Activated CD8-positive, alpha-beta memory T cell treated with anti-CD3 and anti-CD28 coated beads, Interleukin-2, amount 50 U/mL, for 24 hours (primary cell): ENCODE data around the gene EPB41.
"Not testable (repeated sequence)": the region's sequence is repeated elsewhere in the genome, so short reads cannot be mapped to it uniquely, and the experiment has no call there.

Source experiments
- DNase-seq: peaks from one replicate; pipeline ENCODE4 v3.0.0-alpha.2; 2020; ENCODE audit errors: extremely low read depth

Gene EPB41

GRCh38 chr1:28927266-28927647, 12.9 kb downstream of the EPB41 start:
- no peak for DNase-seq

- no peak for DNase-seq
Observed at GRCh38 chr1:28927648-28928313, 13.4 kb downstream of the EPB41 start.

GRCh38 chr1:28928314-28928941, 14.1 kb downstream of the EPB41 start:
- no peak for DNase-seq

GRCh38 chr1:28933277-28933676, 18.9 kb downstream of the EPB41 start:
- no peak for DNase-seq

GRCh38 chr1:28933918-28934317, 19.5 kb downstream of the EPB41 start:
- no peak for DNase-seq

GRCh38 chr1:28934676-28935075, 20.3 kb downstream of the EPB41 start:
- no peak for DNase-seq

- DNase-seq = no peak
Observed at GRCh38 chr1:28935293-28935692, 20.9 kb downstream of the EPB41 start.

- no peak for DNase-seq
Observed at GRCh38 chr1:28936094-28936493, 21.7 kb downstream of the EPB41 start.

- no peak for DNase-seq
Observed at GRCh38 chr1:28936528-28936927, 22.2 kb downstream of the EPB41 start.

GRCh38 chr1:28943581-28943980, 29.2 kb downstream of the EPB41 start:
- DNase-seq = not testable (repeated sequence)

GRCh38 chr1:28950006-28950405, 35.6 kb downstream of the EPB41 start:
- DNase-seq = no peak

GRCh38 chr1:28950449-28950848, 36.1 kb downstream of the EPB41 start:
- no peak for DNase-seq

GRCh38 chr1:28954126-28954726, 39.9 kb downstream of the EPB41 start:
- no peak for DNase-seq

- DNase-seq = no peak
Observed at GRCh38 chr1:28956038-28956464, 41.7 kb downstream of the EPB41 start.

GRCh38 chr1:28962114-28962831, 47.9 kb downstream of the EPB41 start:
- DNase-seq = peak; percentile 17

GRCh38 chr1:28965271-28965870, 51.0 kb downstream of the EPB41 start:
- DNase-seq = no peak

- DNase-seq = no peak
Observed at GRCh38 chr1:28966617-28967016, 52.2 kb downstream of the EPB41 start.

- DNase-seq = no peak
Observed at GRCh38 chr1:28971980-28972771, 57.8 kb downstream of the EPB41 start.

- DNase-seq = no peak
Observed at GRCh38 chr1:28973596-28974421, 59.4 kb downstream of the EPB41 start.

GRCh38 chr1:28974432-28974831, 60.1 kb downstream of the EPB41 start:
- no peak for DNase-seq
